Esophagus muscularis mucosa (tissue), 3 donors: ENCODE measurements around the gene ZNF474.

Experiments used
- CTCF ChIP-seq, 3 experiments: fragments of 200-600 bp in 2 of 3; fragments of 450-650 bp in 1 of 3; sonication (generic) in 2 of 3; IDR thresholded peaks; one replicate each; pipeline ENCODE4 v1.5.1; 2017 to 2019; ENCODE audit warnings: antibody characterized with exemption in 3 of 3, mild to moderate bottlenecking in 2 of 3, moderate library complexity in 1 of 3
- POLR2A ChIP-seq: fragments of 450-650 bp; IDR thresholded peaks from one replicate; pipeline ENCODE4 v1.6.1; 2017; ENCODE audit warnings: antibody characterized with exemption, moderate library complexity, mild to moderate bottlenecking, low read depth

- no peak for TF ChIP-seq CTCF (IDR thresholded peaks at IDR 0.05)
- TF ChIP-seq POLR2A = no peak
These were observed 53.9 kb downstream of the ZNF474 start for GRCh38 chr5:122183098-122183787.
